Right lobe of liver (tissue), 6 donors: Measurements from ENCODE around the gene PDZD2. TPM values are rescaled to one million over a fixed set of nuclear protein-coding genes. Genes with fewer than 3 reads are reported as not detected.

ENCODE experiments used
- ATAC-seq, 4 donors: fragments of 200-7000 bp; cut with Tn5 transposase; one replicate each; pipeline ENCODE4 v1.9.1; 2020; ENCODE audit warnings: mild to moderate bottlenecking in 4 of 4, moderate library complexity in 4 of 4
- DNase-seq, 3 donors: peaks; one replicate each; pipeline ENCODE4 v3.0.0-alpha.2; 2020
- H3K27ac ChIP-seq, 3 donors: fragments of 200-600 bp; one replicate each; pipeline ENCODE4 v1.8.0; 2022
- H3K27me3 ChIP-seq, 2 donors: fragments of 200-600 bp; one replicate each; pipeline ENCODE4 v1.8.0; 2022
- H3K36me3 ChIP-seq, 4 donors: fragments of 200-600 bp; sonication (generic) in 1 of 4; one replicate each; pipeline versions ENCODE4 v1.5.1 to v1.8.0; 2017 to 2022; ENCODE audit warnings: control low read depth in 1 of 4
- H3K4me1 ChIP-seq, 4 donors: fragments of 200-600 bp; sonication (generic) in 1 of 4; one replicate each; pipeline versions ENCODE4 v1.5.1 to v1.8.0; 2017 to 2022; ENCODE audit warnings: control low read depth in 1 of 4
- H3K4me3 ChIP-seq, 3 donors: fragments of 200-600 bp; one replicate each; pipeline ENCODE4 v1.8.0; 2022
- H3K9me3 ChIP-seq, 4 donors: fragments of 200-600 bp; sonication (generic) in 1 of 4; one replicate each; pipeline versions ENCODE4 v1.5.1 to v1.8.0; 2017 to 2022; ENCODE audit warnings: control low read depth in 1 of 4
- POLR2A ChIP-seq: fragments of 450-650 bp; IDR thresholded peaks from one replicate; pipeline ENCODE4 v1.6.1; 2017; ENCODE audit warnings: antibody characterized with exemption, mild to moderate bottlenecking
- WGBS: methylation state at CpG from one replicate; pipeline ENCODE4 v1.1.6; 2018; ENCODE audit warnings: low coverage, low lambda C conversion rate; ENCODE audit not compliant: insufficient coverage; ENCODE audit errors: missing lambda C conversion rate; 5-methylcytosine and 5-hydroxymethylcytosine counted together
- intact Hi-C, 2 donors: fragments of 100-400 bp; cut with DNase I; formaldehyde crosslinking; loops; one replicate each; pipeline versions ENCODE4 v1.11.2 to v1.14.1; 2022
- total RNA-seq, 6 experiments: library from RNA; depleted of rRNA in 2 of 6; stranded (reverse); fragments of >200 nt in 2 of 6; fragmentation: NEBNext Ultra II Directional in 3 of 6; extraction: Animal tissue kit (Norgen Biotek cat#: 25700) in 3 of 6; gene quantifications; one replicate each; pipeline versions ENCODE4 v1.1.0 to v1.2.4, GENCODE V29; 2016 to 2023
- TF ChIP-seq, protein P1 (sequence below), 4 donors: fragments of 200-600 bp in 3 of 4; fragments of 450-650 bp in 1 of 4; IDR thresholded peaks; one replicate each; pipeline versions ENCODE4 v1.5.1 to v1.8.0; 2016 to 2022; ENCODE audit warnings: antibody characterized with exemption in 4 of 4, mild to moderate bottlenecking in 2 of 4
- donor health status: DM: no; HTN: yes; CAD: no.
- donor health status: DM: no; HTN: no; CAD: no.
- donor health status: DM: no; HTN: no; CAD: no.
- donor health status: DM: no; HTN: yes; CAD: no.
- donor health status: DM: no; HTN: yes; CAD: no.

The PDZD2 gene
- total RNA-seq, 6 experiments from 2014 or later, result 0.43 to 1.9 (median 0.88) TPM

DNA sequence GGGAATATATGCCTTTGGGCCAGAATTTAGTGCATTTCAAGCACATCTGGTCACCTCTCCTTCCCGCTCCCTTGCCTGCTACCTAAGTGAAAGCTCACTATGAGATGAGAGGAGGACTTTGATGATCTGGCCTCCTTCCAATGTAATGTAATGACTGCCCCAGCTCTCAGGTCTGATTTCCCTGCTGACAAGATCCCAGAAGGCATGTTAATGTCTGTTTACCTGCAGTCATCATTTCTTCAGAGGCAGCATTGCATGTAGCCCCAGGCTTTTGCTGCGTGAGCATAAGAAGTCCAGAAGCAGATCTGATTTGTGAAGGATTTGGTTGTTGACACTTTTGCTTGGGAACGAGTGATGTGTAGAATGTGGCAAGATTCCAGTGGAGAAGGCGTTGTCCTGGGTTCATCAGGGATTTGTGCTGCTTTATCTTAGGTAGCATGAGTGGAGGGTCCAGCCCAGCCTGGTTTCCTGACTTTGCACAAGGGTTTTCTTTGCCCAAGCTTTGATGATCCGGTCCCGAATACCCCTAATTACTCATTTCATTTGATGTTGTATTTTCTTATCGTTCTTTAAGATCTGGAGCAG, 342.5 kb downstream of the PDZD2 start:
- WGBS, result 79% methylated on average over 4 of the region's 7 CpGs
- Histone ChIP-seq H3K4me1 (no peaks in the 10 kb centered on the region), H3K36me3 (no peaks in the 10 kb centered on the region), H3K27me3 (no peaks in the 10 kb centered on the region), H3K4me3 (no peak overlapping the region), H3K27ac (no peak overlapping the region), H3K9me3 (no peaks in the 10 kb centered on the region)
- ATAC-seq (no peak), DNase-seq (no peak)
- TF ChIP-seq, protein P1, sequence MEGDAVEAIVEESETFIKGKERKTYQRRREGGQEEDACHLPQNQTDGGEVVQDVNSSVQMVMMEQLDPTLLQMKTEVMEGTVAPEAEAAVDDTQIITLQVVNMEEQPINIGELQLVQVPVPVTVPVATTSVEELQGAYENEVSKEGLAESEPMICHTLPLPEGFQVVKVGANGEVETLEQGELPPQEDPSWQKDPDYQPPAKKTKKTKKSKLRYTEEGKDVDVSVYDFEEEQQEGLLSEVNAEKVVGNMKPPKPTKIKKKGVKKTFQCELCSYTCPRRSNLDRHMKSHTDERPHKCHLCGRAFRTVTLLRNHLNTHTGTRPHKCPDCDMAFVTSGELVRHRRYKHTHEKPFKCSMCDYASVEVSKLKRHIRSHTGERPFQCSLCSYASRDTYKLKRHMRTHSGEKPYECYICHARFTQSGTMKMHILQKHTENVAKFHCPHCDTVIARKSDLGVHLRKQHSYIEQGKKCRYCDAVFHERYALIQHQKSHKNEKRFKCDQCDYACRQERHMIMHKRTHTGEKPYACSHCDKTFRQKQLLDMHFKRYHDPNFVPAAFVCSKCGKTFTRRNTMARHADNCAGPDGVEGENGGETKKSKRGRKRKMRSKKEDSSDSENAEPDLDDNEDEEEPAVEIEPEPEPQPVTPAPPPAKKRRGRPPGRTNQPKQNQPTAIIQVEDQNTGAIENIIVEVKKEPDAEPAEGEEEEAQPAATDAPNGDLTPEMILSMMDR (IDR thresholded peaks at IDR 0.05), result no peak
- TF ChIP-seq POLR2A, result no peak
- intact Hi-C loops, result no loop called here

DNA sequence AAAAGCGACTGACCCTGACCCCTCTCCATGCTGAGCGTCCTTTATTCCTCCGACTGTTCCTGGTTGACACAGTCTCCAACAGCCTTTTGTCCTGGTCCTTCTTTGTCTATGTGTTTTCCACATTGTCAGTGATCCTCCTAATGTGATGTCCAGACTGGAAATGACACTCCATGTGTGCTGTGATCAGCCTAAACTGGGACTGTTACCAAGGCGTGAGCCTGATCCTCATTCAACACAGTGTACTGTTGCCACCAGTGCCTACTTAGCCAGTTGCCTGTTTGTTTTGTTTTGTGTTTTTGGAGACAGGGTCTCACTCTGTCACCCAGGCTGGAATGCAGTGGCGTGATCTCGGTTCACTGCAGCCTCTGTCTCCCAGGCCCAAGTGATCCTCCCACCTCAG, 343.1 kb downstream of the PDZD2 start:
- Histone ChIP-seq H3K4me3 (no peak overlapping the region), H3K4me1 (no peaks in the 10 kb centered on the region), H3K9me3 (no peaks in the 10 kb centered on the region), H3K27me3 (no peaks in the 10 kb centered on the region), H3K36me3 (no peaks in the 10 kb centered on the region), H3K27ac (no peak overlapping the region)
- no peak for TF ChIP-seq POLR2A
- TF ChIP-seq, protein P1 (IDR thresholded peaks at IDR 0.05), result no peak
- no peak for DNase-seq
- WGBS, result 93% methylated on average over 6 of the region's 6 CpGs
- ATAC-seq, result no peak
- intact Hi-C loops, result no loop called here

DNA sequence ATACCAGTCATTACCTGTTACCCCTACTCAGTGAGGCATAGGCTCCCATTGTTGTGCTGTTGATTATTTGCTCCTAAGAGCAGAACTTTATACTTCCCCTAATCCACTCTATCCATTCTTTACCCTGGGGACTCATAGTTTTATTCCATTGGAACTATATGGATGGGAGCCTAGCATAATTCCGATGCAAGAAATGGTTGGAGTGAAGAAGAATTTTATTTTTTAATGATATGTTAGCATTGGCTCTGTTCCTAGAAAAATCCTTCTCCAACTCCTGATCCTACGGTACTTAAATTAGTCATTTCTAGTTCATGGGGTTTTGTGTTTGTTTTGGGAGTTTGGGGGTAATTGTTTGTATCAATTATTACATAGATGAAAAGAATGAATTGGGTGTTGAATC, 343.7 kb downstream of the PDZD2 start:
- Histone ChIP-seq H3K36me3 (no peaks in the 10 kb centered on the region), H3K27ac (no peak overlapping the region), H3K9me3 (no peaks in the 10 kb centered on the region), H3K4me3 (no peak overlapping the region), H3K4me1 (no peaks in the 10 kb centered on the region), H3K27me3 (no peaks in the 10 kb centered on the region)
- DNase-seq, result no peak
- TF ChIP-seq, protein P1 (IDR thresholded peaks at IDR 0.05), result no peak
- TF ChIP-seq POLR2A, result no peak
- intact Hi-C loops, result no loop called here
- ATAC-seq, result no peak
- 63% methylated on average over 2 of the region's 2 CpGs for WGBS

DNA sequence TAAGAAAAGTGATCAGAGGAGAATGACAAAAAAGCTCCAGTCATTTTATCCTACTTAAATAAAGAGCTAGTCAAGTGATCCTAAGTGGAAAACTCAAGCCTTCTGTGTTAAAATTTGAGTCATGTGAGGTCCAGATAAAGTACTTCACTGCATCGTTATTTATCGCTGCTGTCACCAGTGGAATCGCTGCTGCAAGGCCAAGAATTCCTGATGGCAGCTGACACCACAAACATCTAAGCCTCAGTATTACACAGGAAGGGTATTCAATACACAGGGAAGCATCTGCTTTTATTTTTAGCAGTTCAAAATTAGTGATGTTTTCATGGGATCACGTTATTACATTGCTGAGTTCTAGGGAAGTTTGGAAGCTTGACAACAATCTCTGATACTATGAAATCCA, 344.9 kb downstream of the PDZD2 start:
- no peaks in the 10 kb centered on the region for H3K27me3 ChIP-seq
- intact Hi-C loops, result no loop called here
- H3K4me1 ChIP-seq, result no peaks in the 10 kb centered on the region
- DNase-seq (no peak), ATAC-seq (no peak)
- H3K4me3 ChIP-seq, result no peak overlapping the region
- TF ChIP-seq POLR2A, result no peak
- TF ChIP-seq, protein P1 (IDR thresholded peaks at IDR 0.05), result no peak
- no peak overlapping the region for H3K27ac ChIP-seq
- no peaks in the 10 kb centered on the region for H3K36me3 ChIP-seq
- WGBS, result 67% methylated on average over 4 of the region's 4 CpGs
- H3K9me3 ChIP-seq, result no peaks in the 10 kb centered on the region

DNA sequence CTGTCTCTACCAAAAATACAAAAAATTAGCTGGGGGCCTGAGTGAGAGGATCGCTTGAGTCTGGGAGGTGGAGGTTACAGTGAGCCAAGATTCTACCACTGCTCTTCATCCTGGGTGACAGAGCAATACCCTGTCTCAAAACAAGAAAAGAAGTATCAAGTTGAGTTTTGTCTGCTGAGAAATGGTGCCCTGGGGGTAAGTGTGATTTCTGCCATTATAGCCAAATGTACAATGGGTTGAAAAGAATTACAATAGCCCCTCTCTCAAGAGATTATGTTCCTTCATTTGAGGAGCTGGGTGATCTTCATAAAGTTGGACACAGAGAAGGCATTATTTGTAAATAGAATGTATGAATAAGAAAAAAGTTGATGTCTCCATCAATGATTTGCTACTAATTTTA, 345.8 kb downstream of the PDZD2 start:
- H3K36me3 ChIP-seq, result no peaks in the 10 kb centered on the region
- intact Hi-C loops, result no loop called here
- no peak for TF ChIP-seq POLR2A
- H3K4me1 ChIP-seq, result no peaks in the 10 kb centered on the region
- no peaks in the 10 kb centered on the region for H3K27me3 ChIP-seq
- no peak overlapping the region for H3K4me3 ChIP-seq
- no peaks in the 10 kb centered on the region for H3K9me3 ChIP-seq
- WGBS, result 44% methylated on average over 1 of the region's 1 CpG
- no peak overlapping the region for H3K27ac ChIP-seq
- no peak for DNase-seq
- ATAC-seq, result no peak
